GM23338 (cell line): ENCODE measurements around the gene CAMTA1. TPM values are rescaled to one million over a fixed set of nuclear protein-coding genes. Genes with fewer than 3 reads are reported as not detected.
A peak's percentile ranks its signal among the peaks of the same experiment; 100 is the strongest.

Experiments
- ATAC-seq: fragments of 200-7000 bp; cut with Tn5 transposase; 3 replicates; pipeline ENCODE4 v1.9.1; 2020
- DNase-seq: peaks from one replicate; pipeline ENCODE4 v3.0.0-alpha.2; 2015; ENCODE audit warnings: low spot score
- H2AFZ ChIP-seq: fragments of 200-600 bp; sonication (generic); 2 replicates; pipeline ENCODE4 v1.8.0; 2016; ENCODE audit warnings: antibody characterized with exemption, mild to moderate bottlenecking, moderate library complexity
- H3F3A ChIP-seq: fragments of 200-600 bp; sonication (generic); replicated peaks from 2 replicates; pipeline ENCODE4 v1.8.0; 2017; ENCODE audit warnings: antibody characterized with exemption, mixed run types, low read depth
- H3K27ac ChIP-seq: fragments of 200-600 bp; sonication (generic); 2 replicates; pipeline ENCODE4 v1.6.1; 2016; ENCODE audit warnings: low read depth
- H3K27me3 ChIP-seq: fragments of 200-600 bp; sonication (generic); 2 replicates; pipeline ENCODE4 v1.8.0; 2016; ENCODE audit warnings: mild to moderate bottlenecking, mixed run types, moderate library complexity; ENCODE audit not compliant: insufficient read depth
- H3K36me3 ChIP-seq: fragments of 200-600 bp; sonication (generic); 2 replicates; pipeline ENCODE4 v1.8.0; 2016; ENCODE audit warnings: mild to moderate bottlenecking; ENCODE audit not compliant: insufficient read depth
- H3K4me1 ChIP-seq: fragments of 200-600 bp; sonication (generic); 2 replicates; pipeline ENCODE4 v1.8.0; 2016; ENCODE audit warnings: mild to moderate bottlenecking, moderate library complexity; ENCODE audit not compliant: insufficient read depth
- H3K4me2 ChIP-seq: fragments of 200-600 bp; sonication (generic); 2 replicates; pipeline ENCODE4 v1.7.1; 2017; ENCODE audit warnings: mixed run types
- H3K4me3 ChIP-seq: fragments of 200-600 bp; sonication (generic); 2 replicates; pipeline ENCODE4 v1.6.1; 2016; ENCODE audit warnings: mixed run types
- H3K79me2 ChIP-seq: fragments of 200-600 bp; sonication (generic); replicated peaks from 2 replicates; pipeline ENCODE4 v1.8.0; 2017; ENCODE audit warnings: mild to moderate bottlenecking; ENCODE audit not compliant: insufficient read depth
- H3K9me2 ChIP-seq: fragments of 200-600 bp; sonication (generic); 2 replicates; pipeline ENCODE4 v1.8.0; 2017; ENCODE audit not compliant: insufficient read depth
- H4K20me1 ChIP-seq: fragments of 200-600 bp; sonication (generic); replicated peaks from 2 replicates; pipeline ENCODE4 v1.8.0; 2017; ENCODE audit warnings: mild to moderate bottlenecking; ENCODE audit not compliant: insufficient read depth
- H3K27ac Mint-ChIP-seq: 2 replicates; pipeline ENCODE4 v1.8.0; 2020; ENCODE audit warnings: inconsistent platforms, mild to moderate bottlenecking, moderate library complexity, mixed read lengths
- H3K27me3 Mint-ChIP-seq: 3 replicates; pipeline ENCODE4 v1.8.0; 2022; ENCODE audit warnings: low read depth, mild to moderate bottlenecking, moderate library complexity, mixed read lengths, inconsistent platforms; ENCODE audit not compliant: insufficient read depth, poor library complexity
- H3K36me3 Mint-ChIP-seq: 3 replicates; pipeline ENCODE4 v1.8.0; 2021; ENCODE audit warnings: low read depth, mild to moderate bottlenecking, inconsistent platforms, moderate library complexity, mixed read lengths
- H3K4me1 Mint-ChIP-seq: 3 replicates; pipeline ENCODE4 v1.8.0; 2020; ENCODE audit warnings: mild to moderate bottlenecking, inconsistent platforms, mixed read lengths
- H3K4me3 Mint-ChIP-seq: 3 replicates; pipeline ENCODE4 v1.8.0; 2021; ENCODE audit warnings: moderate library complexity, mild to moderate bottlenecking, inconsistent platforms, mixed read lengths
- H3K9me3 Mint-ChIP-seq: 3 replicates; pipeline ENCODE4 v1.8.0; 2020; ENCODE audit warnings: moderate library complexity, mild to moderate bottlenecking, inconsistent platforms, mixed read lengths
- CREB1 ChIP-seq: fragments of 250-450 bp; sonication (Bioruptor Pico); IDR thresholded peaks from 2 replicates; pipeline ENCODE4 v1.5.0; 2020; ENCODE audit warnings: low read depth, mild to moderate bottlenecking, moderate library complexity
- CTCF ChIP-seq, 2 experiments: fragments of 200-600 bp in 1 of 2; sonication (generic) in 1 of 2; conservative IDR thresholded peaks; 2 replicates each; pipeline versions ENCODE4 v1.5.1 to v1.6.1; 2016 to 2017; ENCODE audit warnings: antibody characterized with exemption in 2 of 2, low read depth in 2 of 2, mild to moderate bottlenecking in 2 of 2, moderate library complexity in 1 of 2
- ETS1 ChIP-seq: IDR thresholded peaks from 2 replicates; pipeline ENCODE4 v1.6.1; 2016; ENCODE audit warnings: antibody characterized with exemption
- EZH2 ChIP-seq: fragments of 200-600 bp; sonication (generic); IDR thresholded peaks from one replicate; pipeline ENCODE4 v1.8.0; 2017; ENCODE audit warnings: antibody characterized with exemption, mild to moderate bottlenecking, low read depth; ENCODE audit not compliant: unreplicated experiment
- EZH2phosphoT487 ChIP-seq: fragments of 200-600 bp; sonication (generic); IDR thresholded peaks from one replicate; pipeline ENCODE4 v1.8.1; 2018; ENCODE audit warnings: antibody characterized with exemption; ENCODE audit not compliant: unreplicated experiment
- JUNB ChIP-seq: IDR thresholded peaks from one replicate; pipeline ENCODE4 v1.6.1; 2016; ENCODE audit warnings: antibody characterized with exemption; ENCODE audit not compliant: unreplicated experiment
- NANOG ChIP-seq: IDR thresholded peaks from 2 replicates; pipeline ENCODE4 v1.6.1; 2016; ENCODE audit warnings: antibody characterized with exemption, borderline replicate concordance
- POLR2AphosphoS5 ChIP-seq: IDR thresholded peaks from 2 replicates; pipeline ENCODE4 v1.6.1; 2016; ENCODE audit warnings: antibody characterized with exemption, low read depth
- REST ChIP-seq: IDR thresholded peaks from one replicate; pipeline ENCODE4 v1.6.1; 2018; ENCODE audit warnings: antibody characterized with exemption; ENCODE audit not compliant: unreplicated experiment
- STAT1 ChIP-seq: IDR thresholded peaks from one replicate; pipeline ENCODE4 v1.6.1; 2016; ENCODE audit warnings: antibody characterized with exemption; ENCODE audit not compliant: unreplicated experiment
- ZNF114 ChIP-seq: fragments of 250-450 bp; sonication (Bioruptor Pico); IDR thresholded peaks from 2 replicates; pipeline ENCODE4 v1.5.0; 2020; ENCODE audit warnings: mild to moderate bottlenecking, moderate library complexity
- ZNF331 ChIP-seq: fragments of 250-450 bp; sonication (Bioruptor Pico); IDR thresholded peaks from 2 replicates; pipeline ENCODE4 v1.5.0; 2020; ENCODE audit warnings: low read depth, mild to moderate bottlenecking, moderate library complexity
- polyA plus RNA-seq: library from polyadenylated mRNA; unstranded; fragments of >200 nt; fragmentation: Nextera tagmentation; extraction: Ambion mirVana; gene quantifications from 2 replicates; pipeline ENCODE4 v1.2.1, GENCODE V29; 2016
- total RNA-seq: library from RNA; depleted of rRNA; stranded (reverse); fragments of >200 nt; shearing (Covaris generic); gene quantifications from 2 replicates; pipeline ENCODE4 v1.2.3, GENCODE V29; 2014

CAMTA1 gene
- total and polyA plus RNA-seq, 2 experiments from 2014 or later: 115 to 519 TPM

- H3F3A ChIP-seq: no peaks in the 10 kb centered on the region
- no peaks in the 10 kb centered on the region for H3K36me3 Mint-ChIP-seq
- H3K27ac ChIP-seq: no peak overlapping the region
- no peak overlapping the region for H3K4me3 Mint-ChIP-seq
- H3K27me3 Mint-ChIP-seq: peaks cover 6% of the 10 kb centered on the region
- peaks cover 22% of the 10 kb centered on the region for H3K4me1 Mint-ChIP-seq
- H3K79me2 ChIP-seq: no peaks in the 10 kb centered on the region
- ATAC-seq (no peak), DNase-seq (no peak)
- no peaks in the 10 kb centered on the region for H4K20me1 ChIP-seq
- H3K27me3 ChIP-seq: no peaks in the 10 kb centered on the region
- peaks cover under 1% of the 10 kb centered on the region; the same call in 1 of the 2 replicates for H3K4me1 ChIP-seq
- H3K27ac Mint-ChIP-seq: no peak overlapping the region
- TF ChIP-seq POLR2AphosphoS5: no peak
- H3K4me3 ChIP-seq: no peak overlapping the region
- no peaks in the 10 kb centered on the region for H3K9me3 Mint-ChIP-seq
- H3K36me3 ChIP-seq: no peaks in the 10 kb centered on the region
- no peaks in the 10 kb centered on the region for H3K9me2 ChIP-seq
- no peak overlapping the region for H2AFZ ChIP-seq
- no peak overlapping the region for H3K4me2 ChIP-seq
Observed at GRCh38 chr1:7373251-7373650, 588.0 kb downstream of the CAMTA1 start.

GRCh38 chr1:7373876-7374562, 588.8 kb downstream of the CAMTA1 start:
- H3K4me1 Mint-ChIP-seq: peaks cover 29% of the 10 kb centered on the region
- no peak for TF ChIP-seq JUNB
- Histone ChIP-seq H3K79me2 (no peaks in the 10 kb centered on the region), H3F3A (no peaks in the 10 kb centered on the region), H3K4me1 (peaks cover 8% of the 10 kb centered on the region; the same call in 1 of the 2 replicates), H3K4me2 (no peak overlapping the region), H2AFZ (no peak overlapping the region), H3K9me2 (no peaks in the 10 kb centered on the region), H3K27me3 (no peaks in the 10 kb centered on the region), H3K36me3 (no peaks in the 10 kb centered on the region), H4K20me1 (no peaks in the 10 kb centered on the region), H3K27ac (no peak overlapping the region), H3K4me3 (no peak overlapping the region)
- ATAC-seq (peak; percentile 45), DNase-seq (no peak)
- H3K4me3 Mint-ChIP-seq: no peak overlapping the region
- H3K27me3 Mint-ChIP-seq: peaks cover 6% of the 10 kb centered on the region
- no peaks in the 10 kb centered on the region for H3K9me3 Mint-ChIP-seq
- no peaks in the 10 kb centered on the region for H3K36me3 Mint-ChIP-seq
- no peak overlapping the region for H3K27ac Mint-ChIP-seq

- no peak overlapping the region for H3K27ac ChIP-seq
- no peak for ATAC-seq
- no peak for DNase-seq
- H3K36me3 ChIP-seq: no peaks in the 10 kb centered on the region
- H3K4me2 ChIP-seq: no peak overlapping the region
- H3K79me2 ChIP-seq: no peaks in the 10 kb centered on the region
- no peaks in the 10 kb centered on the region for H3K36me3 Mint-ChIP-seq
- no peak overlapping the region for H3K4me3 Mint-ChIP-seq
- no peaks in the 10 kb centered on the region for H4K20me1 ChIP-seq
- peaks cover 36% of the 10 kb centered on the region for H3K4me1 Mint-ChIP-seq
- no peaks in the 10 kb centered on the region for H3F3A ChIP-seq
- H3K4me3 ChIP-seq: no peak overlapping the region
- no peak overlapping the region for H2AFZ ChIP-seq
- no peaks in the 10 kb centered on the region for H3K9me2 ChIP-seq
- no peaks in the 10 kb centered on the region for H3K9me3 Mint-ChIP-seq
- no peak overlapping the region for H3K27ac Mint-ChIP-seq
- H3K27me3 ChIP-seq: no peaks in the 10 kb centered on the region
- peaks cover 7% of the 10 kb centered on the region for H3K27me3 Mint-ChIP-seq
- peaks cover 11% of the 10 kb centered on the region for H3K4me1 ChIP-seq
- TF ChIP-seq EZH2 (no peak), CTCF (conservative IDR thresholded peaks at IDR 0.05; ENCODE audit: low read depth in 2 of 2) (no peak), ZNF331 (CRISPR knock-in tag) (no peak), REST (no peak), NANOG (no peak), EZH2phosphoT487 (no peak), JUNB (no peak), ZNF114 (CRISPR knock-in tag) (no peak), ETS1 (no peak), POLR2AphosphoS5 (no peak), STAT1 (no peak), CREB1 (CRISPR knock-in tag) (no peak)
Observed at GRCh38 chr1:7374563-7375160, 589.4 kb downstream of the CAMTA1 start.
